Gastrocnemius medialis (tissue), 4 donors: Measurements from ENCODE around the gene NAT9. TPM values are rescaled to one million over a fixed set of nuclear protein-coding genes. Genes with fewer than 3 reads are reported as not detected.

Experiments
- ATAC-seq, 2 donors: fragments of 150-250 bp; one replicate each; pipeline ENCODE4 v1.9.1; 2016
- DNase-seq, 2 donors: peaks; one replicate each; pipeline ENCODE4 v3.0.0-alpha.2; 2019
- H3K27ac ChIP-seq, 4 donors: fragments of 200-600 bp; sonication (generic); 1 replicate in 1 of 4; 2 replicates in 3 of 4; pipeline ENCODE4 v1.5.1; 2016 to 2018; ENCODE audit warnings: mild to moderate bottlenecking in 2 of 4, moderate library complexity in 1 of 4
- H3K27me3 ChIP-seq, 3 donors: fragments of 200-600 bp; sonication (generic) in 2 of 3; 1 replicate in 1 of 3; 2 replicates in 2 of 3; pipeline versions ENCODE4 v1.5.1 to v1.6.0; 2016 to 2019; ENCODE audit warnings: mild to moderate bottlenecking in 1 of 3, moderate library complexity in 1 of 3
- H3K36me3 ChIP-seq, 2 donors: fragments of 200-600 bp; sonication (generic) in 1 of 2; one replicate each; pipeline ENCODE4 v1.5.1; 2017 to 2018
- H3K4me1 ChIP-seq, 2 donors: fragments of 200-600 bp; sonication (generic) in 1 of 2; one replicate each; pipeline ENCODE4 v1.5.1; 2016 to 2017; ENCODE audit warnings: mild to moderate bottlenecking in 2 of 2
- H3K4me3 ChIP-seq, 4 donors: fragments of 200-600 bp; sonication (generic) in 3 of 4; 1 replicate in 1 of 4; 2 replicates in 3 of 4; pipeline ENCODE4 v1.5.1; 2016 to 2019; ENCODE audit warnings: mild to moderate bottlenecking in 2 of 4
- H3K9me3 ChIP-seq, 3 donors: fragments of 200-600 bp; sonication (generic) in 2 of 3; 1 replicate in 1 of 3; 2 replicates in 2 of 3; pipeline ENCODE4 v1.5.1; 2016 to 2019
- POLR2A ChIP-seq, 2 donors: fragments of 450-650 bp; IDR thresholded peaks; one replicate each; pipeline ENCODE4 v1.6.1; 2017; ENCODE audit warnings: antibody characterized with exemption in 2 of 2, mild to moderate bottlenecking in 2 of 2, moderate library complexity in 2 of 2
- in situ Hi-C, 4 donors: fragments of 200-750 bp; cut with MboI; loops; one replicate each; pipeline versions ENCODE4 v1.15.0 to v1.8.0; 2017; ENCODE audit warnings: low sequenced_read_pairs in 4 of 4
- intact Hi-C: fragments of 100-400 bp; cut with DNase I; formaldehyde crosslinking; loops from one replicate; pipeline ENCODE4 v1.15.1; 2023; ENCODE audit warnings: low total_unique reads
- total RNA-seq, 4 donors: library from RNA; depleted of rRNA; stranded (reverse); fragments of >200 nt; gene quantifications; one replicate each; pipeline versions ENCODE4 v1.1.0 to v1.2.3, GENCODE V29; 2016
- TF ChIP-seq, protein P1 (sequence below), 5 experiments: fragments of 450-650 bp in 3 of 5; fragments of 200-600 bp in 2 of 5; sonication (generic) in 2 of 5; IDR thresholded peaks in 4 of 5; conservative IDR thresholded peaks in 1 of 5; 1 replicate in 4 of 5; 2 replicates in 1 of 5; pipeline ENCODE4 v1.5.1; 2016 to 2019; ENCODE audit warnings: antibody characterized with exemption in 5 of 5, mild to moderate bottlenecking in 3 of 5, moderate library complexity in 3 of 5

The NAT9 gene
- total RNA-seq, 4 donors from 2014 or later: 7.7 to 27.4 (median 14.5) TPM

DNA sequence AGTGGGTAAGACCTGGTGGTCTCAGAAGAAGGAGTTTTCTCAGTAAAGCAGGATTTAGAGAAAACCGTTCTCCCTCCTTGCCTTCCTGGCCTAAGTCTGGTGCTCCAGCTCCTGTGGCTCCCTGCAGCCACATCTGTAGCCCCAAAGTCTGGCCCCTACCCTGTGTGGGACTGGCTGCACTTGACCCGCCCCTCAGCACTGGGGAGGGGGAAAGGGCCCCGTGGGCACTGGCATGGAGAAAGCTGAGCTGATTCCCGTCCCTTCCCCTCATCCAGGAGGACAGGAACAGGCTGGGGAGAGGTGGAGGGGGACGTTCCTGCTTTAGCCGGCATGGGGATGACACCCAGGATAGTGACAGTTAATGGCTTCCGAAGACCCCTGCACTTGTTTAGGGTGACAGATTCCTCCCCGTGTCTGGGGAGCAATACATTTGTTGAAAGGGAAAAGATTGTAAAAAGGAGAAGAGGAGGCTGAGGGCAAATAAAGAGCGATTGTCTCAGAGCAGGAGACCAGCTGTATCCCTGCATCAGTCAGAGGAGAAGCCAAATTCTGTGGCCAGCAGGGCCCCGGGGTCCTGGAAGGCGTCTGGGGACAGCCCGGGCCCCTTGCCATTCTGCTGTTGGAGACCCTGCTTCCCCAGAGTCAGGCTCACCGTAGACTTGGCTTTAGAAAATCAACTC is 45.6 kb upstream of the NAT9 start:
- Histone ChIP-seq H3K4me3 (no peak overlapping the region), H3K36me3 (peaks cover 0 to 12% of the 10 kb centered on the region in 2 donors), H3K4me1 (no peaks in the 10 kb centered on the region), H3K9me3 (no peaks in the 10 kb centered on the region), H3K27ac (no peak overlapping the region), H3K27me3 (no peaks in the 10 kb centered on the region)
- in situ Hi-C loops: no loop called here
- no peak for ATAC-seq
- intact Hi-C loops: no loop called here
- DNase-seq: no peak
- TF ChIP-seq POLR2A (IDR thresholded peaks at IDR 0.05): no peak
- TF ChIP-seq, protein P1, sequence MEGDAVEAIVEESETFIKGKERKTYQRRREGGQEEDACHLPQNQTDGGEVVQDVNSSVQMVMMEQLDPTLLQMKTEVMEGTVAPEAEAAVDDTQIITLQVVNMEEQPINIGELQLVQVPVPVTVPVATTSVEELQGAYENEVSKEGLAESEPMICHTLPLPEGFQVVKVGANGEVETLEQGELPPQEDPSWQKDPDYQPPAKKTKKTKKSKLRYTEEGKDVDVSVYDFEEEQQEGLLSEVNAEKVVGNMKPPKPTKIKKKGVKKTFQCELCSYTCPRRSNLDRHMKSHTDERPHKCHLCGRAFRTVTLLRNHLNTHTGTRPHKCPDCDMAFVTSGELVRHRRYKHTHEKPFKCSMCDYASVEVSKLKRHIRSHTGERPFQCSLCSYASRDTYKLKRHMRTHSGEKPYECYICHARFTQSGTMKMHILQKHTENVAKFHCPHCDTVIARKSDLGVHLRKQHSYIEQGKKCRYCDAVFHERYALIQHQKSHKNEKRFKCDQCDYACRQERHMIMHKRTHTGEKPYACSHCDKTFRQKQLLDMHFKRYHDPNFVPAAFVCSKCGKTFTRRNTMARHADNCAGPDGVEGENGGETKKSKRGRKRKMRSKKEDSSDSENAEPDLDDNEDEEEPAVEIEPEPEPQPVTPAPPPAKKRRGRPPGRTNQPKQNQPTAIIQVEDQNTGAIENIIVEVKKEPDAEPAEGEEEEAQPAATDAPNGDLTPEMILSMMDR (IDR thresholded peaks at IDR 0.05 in 4 of 5, conservative IDR thresholded peaks at IDR 0.05 in 1 of 5): no peak

DNA sequence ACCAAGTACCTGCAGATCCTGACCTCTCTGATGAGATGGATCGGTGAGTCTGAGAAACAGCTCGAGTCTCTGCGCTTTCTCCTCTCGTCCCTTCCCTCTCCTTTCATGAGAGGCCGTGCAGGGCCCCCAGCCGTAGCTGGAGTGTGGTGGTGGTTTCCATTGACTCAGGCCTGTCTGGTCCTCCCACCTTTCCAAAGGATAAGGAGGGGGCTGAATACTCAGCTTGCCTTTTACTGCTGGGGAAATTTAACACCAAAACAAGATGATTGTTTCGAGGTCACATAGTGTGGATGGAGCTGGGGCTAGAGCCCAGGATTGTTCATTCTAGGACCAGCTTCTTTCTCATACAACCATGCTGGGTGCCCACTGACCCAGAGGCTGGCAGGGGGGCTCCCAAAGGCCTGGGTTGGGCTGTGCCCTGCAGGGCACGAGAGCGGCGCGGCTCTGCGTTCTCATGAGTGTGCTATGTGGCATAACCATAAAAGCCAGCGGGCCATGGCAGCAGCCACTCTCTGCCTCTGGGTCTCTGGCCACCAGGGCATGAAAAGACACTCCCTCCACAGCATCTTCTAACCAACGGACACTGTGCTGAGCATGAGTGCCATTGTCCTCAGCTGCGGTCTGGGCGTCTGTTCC is 43.8 kb upstream of the NAT9 start:
- DNase-seq: no peak
- no peak overlapping the region for H3K4me3 ChIP-seq
- H3K36me3 ChIP-seq: peaks cover 0 to 12% of the 10 kb centered on the region in 2 donors
- H3K4me1 ChIP-seq: no peaks in the 10 kb centered on the region
- no peak overlapping the region for H3K27ac ChIP-seq
- H3K9me3 ChIP-seq: no peaks in the 10 kb centered on the region
- H3K27me3 ChIP-seq: no peaks in the 10 kb centered on the region
- in situ Hi-C loops: no loop called here
- intact Hi-C loops: no loop called here
- ATAC-seq: no peak
- TF ChIP-seq POLR2A (IDR thresholded peaks at IDR 0.05): no peak
- TF ChIP-seq, protein P1 (IDR thresholded peaks at IDR 0.05 in 4 of 5, conservative IDR thresholded peaks at IDR 0.05 in 1 of 5): no peak

DNA sequence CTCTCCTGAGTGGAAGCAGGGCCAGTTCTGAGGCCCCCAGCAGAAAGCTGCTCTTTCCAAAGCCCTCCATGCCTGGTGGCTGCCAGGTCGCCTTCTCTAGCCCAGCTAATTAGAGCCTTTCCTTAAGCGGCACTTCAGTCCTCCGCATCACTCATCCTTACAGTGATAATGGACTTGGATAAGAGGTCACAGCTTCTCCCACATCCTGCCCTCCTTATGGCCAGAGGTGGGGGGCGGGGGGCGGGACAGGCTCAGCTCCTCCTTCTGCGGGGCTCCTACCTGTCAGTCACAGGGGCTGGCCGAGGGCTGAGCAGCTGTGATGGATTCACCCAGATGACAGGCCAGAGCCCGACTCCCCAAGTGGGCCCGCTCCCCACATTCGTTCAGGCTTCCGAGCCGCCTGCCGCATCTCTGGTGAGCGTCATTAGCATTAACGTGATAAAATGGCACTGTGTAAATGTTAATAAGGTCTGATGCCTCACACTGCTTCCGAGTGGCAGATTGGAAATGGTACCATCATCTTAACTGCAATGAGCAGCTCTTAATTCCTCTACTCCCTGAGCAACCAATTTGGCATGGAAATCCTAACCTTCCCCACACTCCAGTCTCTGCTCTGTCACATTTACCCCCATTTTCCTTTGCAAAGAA is 42.3 kb upstream of the NAT9 start:
- no peak overlapping the region for H3K4me3 ChIP-seq
- TF ChIP-seq POLR2A (IDR thresholded peaks at IDR 0.05): no peak
- TF ChIP-seq, protein P1 (IDR thresholded peaks at IDR 0.05 in 4 of 5, conservative IDR thresholded peaks at IDR 0.05 in 1 of 5): no peak
- H3K27ac ChIP-seq: no peak overlapping the region
- H3K9me3 ChIP-seq: no peaks in the 10 kb centered on the region
- H3K4me1 ChIP-seq: no peaks in the 10 kb centered on the region
- intact Hi-C loops: no loop called here
- in situ Hi-C loops: no loop called here
- no peaks in the 10 kb centered on the region for H3K27me3 ChIP-seq
- DNase-seq (no peak), ATAC-seq (no peak)
- peaks cover 0 to 12% of the 10 kb centered on the region in 2 donors for H3K36me3 ChIP-seq

DNA sequence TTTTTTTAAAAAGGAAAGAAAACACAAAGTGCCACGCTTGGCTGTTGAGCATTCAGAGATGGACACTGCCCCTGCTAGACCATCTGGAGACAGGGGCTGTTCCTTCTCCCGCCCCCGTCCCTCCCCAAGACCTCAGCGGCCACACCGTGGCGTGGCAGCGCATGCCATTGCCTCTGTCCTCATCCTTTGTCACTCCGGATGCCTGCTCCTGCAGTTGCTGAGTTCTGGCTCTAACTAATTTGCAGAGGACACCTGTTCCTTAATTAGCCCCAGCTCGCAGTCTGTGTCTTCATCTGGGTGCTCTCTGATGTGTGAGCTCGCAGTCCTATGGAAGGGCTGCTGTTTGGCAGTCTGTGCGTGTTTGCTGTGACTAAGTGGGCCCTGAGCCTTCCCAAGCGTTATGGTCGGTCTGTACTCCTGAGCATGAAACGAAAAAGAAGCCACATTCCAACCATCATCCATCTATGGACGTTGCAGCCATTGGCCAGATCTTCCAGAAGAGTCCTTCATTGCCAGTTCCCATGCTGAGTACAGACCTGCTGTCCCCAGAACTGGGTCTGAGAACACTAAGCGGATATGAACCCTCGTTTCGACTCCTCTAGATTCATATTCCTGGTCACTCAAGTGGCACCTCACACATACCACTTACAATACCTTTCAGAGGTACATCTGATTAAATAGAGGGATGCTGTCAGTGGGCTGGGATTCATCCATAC is 40.9 kb upstream of the NAT9 start:
- no peak overlapping the region for H3K4me3 ChIP-seq
- in situ Hi-C loops: no loop called here
- H3K27me3 ChIP-seq: no peaks in the 10 kb centered on the region
- ATAC-seq: no peak
- no peak overlapping the region for H3K27ac ChIP-seq
- no peaks in the 10 kb centered on the region for H3K4me1 ChIP-seq
- no peaks in the 10 kb centered on the region for H3K9me3 ChIP-seq
- DNase-seq: no peak
- peaks cover 0 to 12% of the 10 kb centered on the region in 2 donors for H3K36me3 ChIP-seq
- intact Hi-C loops: no loop called here
- TF ChIP-seq, protein P1 (IDR thresholded peaks at IDR 0.05 in 4 of 5, conservative IDR thresholded peaks at IDR 0.05 in 1 of 5): no peak
- no peak for TF ChIP-seq POLR2A (IDR thresholded peaks at IDR 0.05)
